ENCODE data around the gene EZH2. TPM values are rescaled to one million over a fixed set of nuclear protein-coding genes. Genes with fewer than 3 reads are reported as not detected.

EZH2 gene
- total RNA-seq, 1 experiment from 2014 or later = 35.4 TPM

DNA sequence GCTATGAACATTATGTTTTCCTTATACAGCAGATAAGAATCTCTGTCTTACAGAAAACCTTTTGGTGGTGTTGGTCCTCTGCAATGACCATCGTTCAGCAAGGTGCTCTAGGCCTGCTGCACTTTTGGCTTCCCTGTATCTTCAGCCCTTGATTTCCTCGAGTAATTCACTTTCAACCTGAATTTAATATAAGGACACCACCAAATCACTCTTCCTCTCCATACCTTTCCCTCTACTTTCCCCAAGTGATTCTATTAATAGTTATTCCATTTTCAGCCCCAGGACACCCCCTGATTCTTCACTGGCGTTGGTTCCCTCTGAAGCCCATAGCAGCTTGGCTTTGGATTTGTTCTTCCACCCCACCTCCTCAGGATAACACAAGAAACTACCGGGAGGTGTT is 72.2 kb downstream of the EZH2 start:
- Mint-ChIP-seq H3K27ac (no peak overlapping the region), H3K9me3 (no peaks in the 10 kb centered on the region), H3K27me3 (ENCODE audit: low read depth) (no peaks in the 10 kb centered on the region), H3K36me3 (peaks cover 54% of the 10 kb centered on the region), H3K4me3 (no peak overlapping the region), H3K4me1 (peaks cover 16% of the 10 kb centered on the region)
- no peak for DNase-seq (ENCODE audit: low spot score)
- CTCF ChIA-PET = interaction anchor here (2.9 kb wide), 1 partner anchor 155 kb away, joined by 9 read pairs; no protein-coding TSS in a partner anchor
- no peak for TF ChIP-seq NFE2L1 (CRISPR knock-in tag; IDR thresholded peaks at IDR 0.05)
- TF ChIP-seq, protein P1, sequence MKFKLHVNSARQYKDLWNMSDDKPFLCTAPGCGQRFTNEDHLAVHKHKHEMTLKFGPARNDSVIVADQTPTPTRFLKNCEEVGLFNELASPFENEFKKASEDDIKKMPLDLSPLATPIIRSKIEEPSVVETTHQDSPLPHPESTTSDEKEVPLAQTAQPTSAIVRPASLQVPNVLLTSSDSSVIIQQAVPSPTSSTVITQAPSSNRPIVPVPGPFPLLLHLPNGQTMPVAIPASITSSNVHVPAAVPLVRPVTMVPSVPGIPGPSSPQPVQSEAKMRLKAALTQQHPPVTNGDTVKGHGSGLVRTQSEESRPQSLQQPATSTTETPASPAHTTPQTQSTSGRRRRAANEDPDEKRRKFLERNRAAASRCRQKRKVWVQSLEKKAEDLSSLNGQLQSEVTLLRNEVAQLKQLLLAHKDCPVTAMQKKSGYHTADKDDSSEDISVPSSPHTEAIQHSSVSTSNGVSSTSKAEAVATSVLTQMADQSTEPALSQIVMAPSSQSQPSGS (CRISPR knock-in tag; IDR thresholded peaks at IDR 0.05; ENCODE audit: borderline replicate concordance, low read depth) = no peak
- TF ChIP-seq, protein P2, sequence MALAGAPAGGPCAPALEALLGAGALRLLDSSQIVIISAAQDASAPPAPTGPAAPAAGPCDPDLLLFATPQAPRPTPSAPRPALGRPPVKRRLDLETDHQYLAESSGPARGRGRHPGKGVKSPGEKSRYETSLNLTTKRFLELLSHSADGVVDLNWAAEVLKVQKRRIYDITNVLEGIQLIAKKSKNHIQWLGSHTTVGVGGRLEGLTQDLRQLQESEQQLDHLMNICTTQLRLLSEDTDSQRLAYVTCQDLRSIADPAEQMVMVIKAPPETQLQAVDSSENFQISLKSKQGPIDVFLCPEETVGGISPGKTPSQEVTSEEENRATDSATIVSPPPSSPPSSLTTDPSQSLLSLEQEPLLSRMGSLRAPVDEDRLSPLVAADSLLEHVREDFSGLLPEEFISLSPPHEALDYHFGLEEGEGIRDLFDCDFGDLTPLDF (CRISPR knock-in tag; IDR thresholded peaks at IDR 0.05) = no peak
- TF ChIP-seq, protein P3, sequence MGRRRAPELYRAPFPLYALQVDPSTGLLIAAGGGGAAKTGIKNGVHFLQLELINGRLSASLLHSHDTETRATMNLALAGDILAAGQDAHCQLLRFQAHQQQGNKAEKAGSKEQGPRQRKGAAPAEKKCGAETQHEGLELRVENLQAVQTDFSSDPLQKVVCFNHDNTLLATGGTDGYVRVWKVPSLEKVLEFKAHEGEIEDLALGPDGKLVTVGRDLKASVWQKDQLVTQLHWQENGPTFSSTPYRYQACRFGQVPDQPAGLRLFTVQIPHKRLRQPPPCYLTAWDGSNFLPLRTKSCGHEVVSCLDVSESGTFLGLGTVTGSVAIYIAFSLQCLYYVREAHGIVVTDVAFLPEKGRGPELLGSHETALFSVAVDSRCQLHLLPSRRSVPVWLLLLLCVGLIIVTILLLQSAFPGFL (CRISPR knock-in tag; IDR thresholded peaks at IDR 0.05; ENCODE audit: borderline replicate concordance) = no peak
- no peak for TF ChIP-seq ZNF263 (CRISPR knock-in tag; IDR thresholded peaks at IDR 0.05; ENCODE audit: low read depth)
- TF ChIP-seq NR2C2 (CRISPR knock-in tag; IDR thresholded peaks at IDR 0.05) = no peak
- TF ChIP-seq, protein P4, sequence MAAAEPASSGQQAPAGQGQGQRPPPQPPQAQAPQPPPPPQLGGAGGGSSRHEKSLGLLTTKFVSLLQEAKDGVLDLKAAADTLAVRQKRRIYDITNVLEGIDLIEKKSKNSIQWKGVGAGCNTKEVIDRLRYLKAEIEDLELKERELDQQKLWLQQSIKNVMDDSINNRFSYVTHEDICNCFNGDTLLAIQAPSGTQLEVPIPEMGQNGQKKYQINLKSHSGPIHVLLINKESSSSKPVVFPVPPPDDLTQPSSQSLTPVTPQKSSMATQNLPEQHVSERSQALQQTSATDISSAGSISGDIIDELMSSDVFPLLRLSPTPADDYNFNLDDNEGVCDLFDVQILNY (CRISPR knock-in tag; IDR thresholded peaks at IDR 0.05) = no peak
- TF ChIP-seq, protein P5, sequence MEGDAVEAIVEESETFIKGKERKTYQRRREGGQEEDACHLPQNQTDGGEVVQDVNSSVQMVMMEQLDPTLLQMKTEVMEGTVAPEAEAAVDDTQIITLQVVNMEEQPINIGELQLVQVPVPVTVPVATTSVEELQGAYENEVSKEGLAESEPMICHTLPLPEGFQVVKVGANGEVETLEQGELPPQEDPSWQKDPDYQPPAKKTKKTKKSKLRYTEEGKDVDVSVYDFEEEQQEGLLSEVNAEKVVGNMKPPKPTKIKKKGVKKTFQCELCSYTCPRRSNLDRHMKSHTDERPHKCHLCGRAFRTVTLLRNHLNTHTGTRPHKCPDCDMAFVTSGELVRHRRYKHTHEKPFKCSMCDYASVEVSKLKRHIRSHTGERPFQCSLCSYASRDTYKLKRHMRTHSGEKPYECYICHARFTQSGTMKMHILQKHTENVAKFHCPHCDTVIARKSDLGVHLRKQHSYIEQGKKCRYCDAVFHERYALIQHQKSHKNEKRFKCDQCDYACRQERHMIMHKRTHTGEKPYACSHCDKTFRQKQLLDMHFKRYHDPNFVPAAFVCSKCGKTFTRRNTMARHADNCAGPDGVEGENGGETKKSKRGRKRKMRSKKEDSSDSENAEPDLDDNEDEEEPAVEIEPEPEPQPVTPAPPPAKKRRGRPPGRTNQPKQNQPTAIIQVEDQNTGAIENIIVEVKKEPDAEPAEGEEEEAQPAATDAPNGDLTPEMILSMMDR (IDR thresholded peaks at IDR 0.05) = no peak
- TF ChIP-seq, protein P6, sequence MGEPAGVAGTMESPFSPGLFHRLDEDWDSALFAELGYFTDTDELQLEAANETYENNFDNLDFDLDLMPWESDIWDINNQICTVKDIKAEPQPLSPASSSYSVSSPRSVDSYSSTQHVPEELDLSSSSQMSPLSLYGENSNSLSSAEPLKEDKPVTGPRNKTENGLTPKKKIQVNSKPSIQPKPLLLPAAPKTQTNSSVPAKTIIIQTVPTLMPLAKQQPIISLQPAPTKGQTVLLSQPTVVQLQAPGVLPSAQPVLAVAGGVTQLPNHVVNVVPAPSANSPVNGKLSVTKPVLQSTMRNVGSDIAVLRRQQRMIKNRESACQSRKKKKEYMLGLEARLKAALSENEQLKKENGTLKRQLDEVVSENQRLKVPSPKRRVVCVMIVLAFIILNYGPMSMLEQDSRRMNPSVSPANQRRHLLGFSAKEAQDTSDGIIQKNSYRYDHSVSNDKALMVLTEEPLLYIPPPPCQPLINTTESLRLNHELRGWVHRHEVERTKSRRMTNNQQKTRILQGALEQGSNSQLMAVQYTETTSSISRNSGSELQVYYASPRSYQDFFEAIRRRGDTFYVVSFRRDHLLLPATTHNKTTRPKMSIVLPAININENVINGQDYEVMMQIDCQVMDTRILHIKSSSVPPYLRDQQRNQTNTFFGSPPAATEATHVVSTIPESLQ (CRISPR knock-in tag; IDR thresholded peaks at IDR 0.05) = no peak
- no peak for TF ChIP-seq NR3C1 (CRISPR knock-in tag; conservative IDR thresholded peaks at IDR 0.05; ENCODE audit: low read depth)
- no peak for TF ChIP-seq SOX15 (CRISPR knock-in tag; IDR thresholded peaks at IDR 0.05)
- no peak for TF ChIP-seq ZBTB21 (CRISPR knock-in tag; IDR thresholded peaks at IDR 0.05; ENCODE audit: borderline replicate concordance)
- TF ChIP-seq, protein P7, sequence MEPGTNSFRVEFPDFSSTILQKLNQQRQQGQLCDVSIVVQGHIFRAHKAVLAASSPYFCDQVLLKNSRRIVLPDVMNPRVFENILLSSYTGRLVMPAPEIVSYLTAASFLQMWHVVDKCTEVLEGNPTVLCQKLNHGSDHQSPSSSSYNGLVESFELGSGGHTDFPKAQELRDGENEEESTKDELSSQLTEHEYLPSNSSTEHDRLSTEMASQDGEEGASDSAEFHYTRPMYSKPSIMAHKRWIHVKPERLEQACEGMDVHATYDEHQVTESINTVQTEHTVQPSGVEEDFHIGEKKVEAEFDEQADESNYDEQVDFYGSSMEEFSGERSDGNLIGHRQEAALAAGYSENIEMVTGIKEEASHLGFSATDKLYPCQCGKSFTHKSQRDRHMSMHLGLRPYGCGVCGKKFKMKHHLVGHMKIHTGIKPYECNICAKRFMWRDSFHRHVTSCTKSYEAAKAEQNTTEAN (CRISPR knock-in tag; IDR thresholded peaks at IDR 0.05) = no peak
- POLR2A ChIA-PET = no interaction called here
- ATAC-seq = no peak

DNA sequence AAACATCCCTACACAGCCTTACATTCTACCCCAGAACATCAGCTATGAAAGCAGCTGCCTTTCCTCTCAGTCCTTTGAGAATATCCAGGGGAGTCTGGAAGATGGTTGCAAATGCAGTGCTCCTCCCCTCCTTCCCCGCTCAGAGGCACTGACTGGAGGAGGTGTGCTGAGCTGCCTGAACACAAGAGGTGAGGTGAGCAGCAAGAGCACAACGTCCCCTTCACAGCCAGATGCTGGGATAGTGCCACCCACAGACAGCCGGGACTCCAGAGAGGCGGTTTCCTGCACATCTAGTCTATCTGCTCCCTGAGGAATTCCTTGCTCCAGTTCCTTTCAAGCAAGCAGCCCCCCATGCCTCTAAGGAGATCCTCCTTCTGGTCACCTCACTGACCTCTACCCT is 74.2 kb downstream of the EZH2 start:
- Mint-ChIP-seq H3K4me3 (no peak overlapping the region), H3K27ac (peak overlapping the region; percentile 85), H3K4me1 (peaks cover 16% of the 10 kb centered on the region), H3K9me3 (no peaks in the 10 kb centered on the region), H3K27me3 (ENCODE audit: low read depth) (no peaks in the 10 kb centered on the region), H3K36me3 (peaks cover 50% of the 10 kb centered on the region)
- ChIA-PET POLR2A (no interaction called here), CTCF (interaction anchor here (1.1 to 2.9 kb wide), 3 partner anchors 153 to 545 kb away, joined by 3 to 9 read pairs (median 8); no protein-coding TSS in a partner anchor)
- peak; percentile 91 for ATAC-seq
- DNase-seq (ENCODE audit: low spot score) = peak; percentile 37
- TF ChIP-seq, protein P8, sequence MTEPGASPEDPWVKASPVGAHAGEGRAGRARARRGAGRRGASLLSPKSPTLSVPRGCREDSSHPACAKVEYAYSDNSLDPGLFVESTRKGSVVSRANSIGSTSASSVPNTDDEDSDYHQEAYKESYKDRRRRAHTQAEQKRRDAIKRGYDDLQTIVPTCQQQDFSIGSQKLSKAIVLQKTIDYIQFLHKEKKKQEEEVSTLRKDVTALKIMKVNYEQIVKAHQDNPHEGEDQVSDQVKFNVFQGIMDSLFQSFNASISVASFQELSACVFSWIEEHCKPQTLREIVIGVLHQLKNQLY (CRISPR knock-in tag; IDR thresholded peaks at IDR 0.05) = no peak
- TF ChIP-seq, protein P9, sequence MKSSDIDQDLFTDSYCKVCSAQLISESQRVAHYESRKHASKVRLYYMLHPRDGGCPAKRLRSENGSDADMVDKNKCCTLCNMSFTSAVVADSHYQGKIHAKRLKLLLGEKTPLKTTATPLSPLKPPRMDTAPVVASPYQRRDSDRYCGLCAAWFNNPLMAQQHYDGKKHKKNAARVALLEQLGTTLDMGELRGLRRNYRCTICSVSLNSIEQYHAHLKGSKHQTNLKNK (CRISPR knock-in tag; IDR thresholded peaks at IDR 0.05) = 0 out of 2 replicates have a peak, but pooled peaks have one; percentile 15
